ENCODE data around the gene NIN.
A peak's percentile ranks its signal among the peaks of the same experiment; 100 is the strongest.

NIN gene

GRCh38 chr14:50763382-50764007, 67.5 kb downstream of the NIN start (continued):
- TF ChIP-seq CSRNP3 (CRISPR knock-in tag; IDR thresholded peaks at IDR 0.05), result no peak
- TF ChIP-seq OSR1 (CRISPR knock-in tag; IDR thresholded peaks at IDR 0.05), result no peak

- ATAC-seq, result no peak
- TF ChIP-seq POU6F1 (CRISPR knock-in tag; IDR thresholded peaks at IDR 0.05; ENCODE audit: borderline replicate concordance, low read depth), result no peak
- TF ChIP-seq OSR1 (CRISPR knock-in tag; IDR thresholded peaks at IDR 0.05), result no peak
- TF ChIP-seq ARNTL (CRISPR knock-in tag; IDR thresholded peaks at IDR 0.05; ENCODE audit: borderline replicate concordance, low read depth), result no peak
- no peak for TF ChIP-seq ESRRG (CRISPR knock-in tag; IDR thresholded peaks at IDR 0.05)
- no peak for TF ChIP-seq ZFP30 (CRISPR knock-in tag; IDR thresholded peaks at IDR 0.05)
- no peak for TF ChIP-seq ZNF70 (CRISPR knock-in tag; IDR thresholded peaks at IDR 0.05)
- no peak for TF ChIP-seq ISL1 (CRISPR knock-in tag; IDR thresholded peaks at IDR 0.05)
- TF ChIP-seq BACH2 (CRISPR knock-in tag; IDR thresholded peaks at IDR 0.05; ENCODE audit: borderline replicate concordance), result no peak
- TF ChIP-seq PPARA (CRISPR knock-in tag; IDR thresholded peaks at IDR 0.05; ENCODE audit: borderline replicate concordance), result no peak
Measured at GRCh38 chr14:50762931-50763300, 68.0 kb downstream of the NIN start.

GRCh38 chr14:50762001-50762930, 68.7 kb downstream of the NIN start:
- TF ChIP-seq ZFP30 (CRISPR knock-in tag; IDR thresholded peaks at IDR 0.05), result no peak
- no peak for TF ChIP-seq SNAI2 (CRISPR knock-in tag; IDR thresholded peaks at IDR 0.05)
- no peak for TF ChIP-seq ZNF70 (CRISPR knock-in tag; IDR thresholded peaks at IDR 0.05)
- TF ChIP-seq ZC3H10 (CRISPR knock-in tag; IDR thresholded peaks at IDR 0.05), result no peak
- no peak for TF ChIP-seq CREB5 (CRISPR knock-in tag; IDR thresholded peaks at IDR 0.05; ENCODE audit: low read depth)
- no peak for TF ChIP-seq ESRRG (CRISPR knock-in tag; IDR thresholded peaks at IDR 0.05)
- no peak for TF ChIP-seq CSDC2 (CRISPR knock-in tag; IDR thresholded peaks at IDR 0.05)
- TF ChIP-seq ARNTL (CRISPR knock-in tag; IDR thresholded peaks at IDR 0.05; ENCODE audit: borderline replicate concordance, low read depth), result no peak
- TF ChIP-seq ISL1 (CRISPR knock-in tag; IDR thresholded peaks at IDR 0.05), result no peak
- no peak for TF ChIP-seq PPARA (CRISPR knock-in tag; IDR thresholded peaks at IDR 0.05; ENCODE audit: borderline replicate concordance)
- TF ChIP-seq TSHZ2 (CRISPR knock-in tag; IDR thresholded peaks at IDR 0.05), result no peak
- peak; percentile 69; the same call in 2 of the 3 replicates for ATAC-seq

GRCh38 chr14:50759800-50760543, 71.0 kb downstream of the NIN start:
- no peak for ATAC-seq
- TF ChIP-seq PPARA (CRISPR knock-in tag; IDR thresholded peaks at IDR 0.05; ENCODE audit: borderline replicate concordance) (no peak), ZFP30 (CRISPR knock-in tag; IDR thresholded peaks at IDR 0.05) (no peak), ARNTL (CRISPR knock-in tag; IDR thresholded peaks at IDR 0.05; ENCODE audit: borderline replicate concordance, low read depth) (no peak), ZNF565 (CRISPR knock-in tag; conservative IDR thresholded peaks at IDR 0.05; ENCODE audit: low read depth) (no peak), TCF4 (CRISPR knock-in tag; IDR thresholded peaks at IDR 0.05; ENCODE audit: borderline replicate concordance) (no peak), ZNF8 (CRISPR knock-in tag; IDR thresholded peaks at IDR 0.05) (no peak), ISL1 (CRISPR knock-in tag; IDR thresholded peaks at IDR 0.05) (no peak), RARB (CRISPR knock-in tag; IDR thresholded peaks at IDR 0.05) (no peak), ZC3H10 (CRISPR knock-in tag; IDR thresholded peaks at IDR 0.05) (no peak), POU6F1 (CRISPR knock-in tag; IDR thresholded peaks at IDR 0.05; ENCODE audit: borderline replicate concordance, low read depth) (no peak), ESRRG (CRISPR knock-in tag; IDR thresholded peaks at IDR 0.05) (no peak), SNAI2 (CRISPR knock-in tag; IDR thresholded peaks at IDR 0.05) (no peak), PATZ1 (CRISPR knock-in tag; IDR thresholded peaks at IDR 0.05; ENCODE audit: borderline replicate concordance) (no peak)

All from SK-N-SH treated with all-trans-retinoic acid at 6 μM for 48 hours (cell line).